Mesendoderm (in vitro differentiated cells): ENCODE results near the gene PCDH15.

Experiments
- DNase-seq: peaks from one replicate; pipeline ENCODE4 v3.0.0; 2013
- H2AK5ac ChIP-seq: 2 replicates; pipeline ENCODE4 v1.6.1; 2013; ENCODE audit warnings: low read length, inconsistent platforms
- H2BK120ac ChIP-seq: 2 replicates; pipeline ENCODE4 v1.6.1; 2013; ENCODE audit warnings: low read depth, mild to moderate bottlenecking, low read length, moderate library complexity, mixed read lengths
- H2BK15ac ChIP-seq: replicated peaks from 2 replicates; pipeline ENCODE4 v1.6.1; 2013; ENCODE audit warnings: low read depth, mild to moderate bottlenecking, moderate library complexity
- H2BK5ac ChIP-seq: 2 replicates; pipeline ENCODE4 v1.6.1; 2013; ENCODE audit warnings: low read length, inconsistent platforms
- H3K18ac ChIP-seq: 2 replicates; pipeline ENCODE4 v1.6.1; 2013; ENCODE audit warnings: mild to moderate bottlenecking, low read length, mixed read lengths
- H3K23ac ChIP-seq: one replicate; pipeline ENCODE4 v1.6.1; 2013; ENCODE audit warnings: low read length
- H3K27ac ChIP-seq: 2 replicates; pipeline ENCODE4 v1.5.1; 2013; ENCODE audit warnings: low read depth, mild to moderate bottlenecking, inconsistent platforms, low read length, moderate library complexity
- H3K27me3 ChIP-seq: 2 replicates; pipeline ENCODE4 v1.6.1; 2013; ENCODE audit warnings: low read length, control low read depth, mild to moderate bottlenecking, inconsistent platforms; ENCODE audit not compliant: insufficient read depth, poor library complexity
- H3K36me3 ChIP-seq: 2 replicates; pipeline ENCODE4 v1.6.1; 2013; ENCODE audit warnings: low read length, inconsistent platforms; ENCODE audit not compliant: control insufficient read depth, insufficient read depth
- H3K4ac ChIP-seq: one replicate; pipeline ENCODE4 v1.6.1; 2013; ENCODE audit warnings: low read depth, mild to moderate bottlenecking, low read length, moderate library complexity
- H3K4me1 ChIP-seq: 2 replicates; pipeline ENCODE4 v1.6.1; 2013; ENCODE audit warnings: low read depth, low read length, inconsistent platforms; ENCODE audit not compliant: control insufficient read depth
- H3K4me2 ChIP-seq: 2 replicates; pipeline ENCODE4 v1.6.1; 2013; ENCODE audit warnings: low read length
- H3K4me3 ChIP-seq: 2 replicates; pipeline ENCODE4 v1.5.1; 2013; ENCODE audit warnings: mild to moderate bottlenecking, low read length
- H3K56ac ChIP-seq: one replicate; pipeline ENCODE4 v1.6.1; 2013; ENCODE audit warnings: low read length
- H3K79me1 ChIP-seq: 2 replicates; pipeline ENCODE4 v1.6.1; 2013; ENCODE audit warnings: low read length, inconsistent platforms
- H3K79me2 ChIP-seq: 2 replicates; pipeline ENCODE4 v1.6.1; 2013; ENCODE audit warnings: mild to moderate bottlenecking, low read length; ENCODE audit not compliant: control insufficient read depth, insufficient read depth
- H3K9ac ChIP-seq: 2 replicates; pipeline ENCODE4 v1.6.1; 2013; ENCODE audit warnings: low read length, inconsistent platforms
- H4K5ac ChIP-seq: one replicate; pipeline ENCODE4 v1.6.1; 2013; ENCODE audit warnings: low read length
- H4K8ac ChIP-seq: one replicate; pipeline ENCODE4 v1.6.1; 2013; ENCODE audit warnings: low read depth, mild to moderate bottlenecking, control low read depth, low read length, moderate library complexity
- WGBS: extraction: QIAGEN DNeasy Blood & Tissue Kit; methylation state at CpG from one replicate; pipeline ENCODE4 v1.1.7; 2013; ENCODE audit warnings: low lambda C conversion rate, missing lambda C conversion rate; ENCODE audit not compliant: insufficient coverage; ENCODE audit errors: extremely low coverage; 5-methylcytosine and 5-hydroxymethylcytosine counted together

The PCDH15 gene

GRCh38 chr10:54594289-54594688 lies 206.7 kb downstream of the PCDH15 start:
- Histone ChIP-seq H4K5ac (no peak overlapping the region), H3K36me3 (no peaks in the 10 kb centered on the region), H3K79me2 (no peaks in the 10 kb centered on the region), H3K4me3 (no peak overlapping the region), H3K23ac (no peak overlapping the region), H3K27ac (no peak overlapping the region), H3K27me3 (no peaks in the 10 kb centered on the region), H3K56ac (no peak overlapping the region), H3K4me1 (no peaks in the 10 kb centered on the region), H2AK5ac (no peak overlapping the region), H3K4me2 (no peak overlapping the region), H3K4ac (no peak overlapping the region), H2BK15ac (no peak overlapping the region), H3K9ac (no peak overlapping the region), H2BK5ac (no peak overlapping the region), H3K18ac (no peak overlapping the region), H3K79me1 (no peaks in the 10 kb centered on the region), H4K8ac (no peak overlapping the region), H2BK120ac (no peak overlapping the region)
- DNase-seq, result no peak
- WGBS, result no CpG with 5 or more reads among the region's 3 CpGs

- H2BK5ac ChIP-seq, result no peak overlapping the region
- no peak overlapping the region for H3K9ac ChIP-seq
- H4K5ac ChIP-seq, result no peak overlapping the region
- H3K18ac ChIP-seq, result no peak overlapping the region
- H3K4ac ChIP-seq, result no peak overlapping the region
- no peaks in the 10 kb centered on the region for H3K79me2 ChIP-seq
- H3K27me3 ChIP-seq, result no peaks in the 10 kb centered on the region
- no peaks in the 10 kb centered on the region for H3K79me1 ChIP-seq
- H3K36me3 ChIP-seq, result no peaks in the 10 kb centered on the region
- no peak overlapping the region for H3K4me3 ChIP-seq
- H3K4me2 ChIP-seq, result no peak overlapping the region
- H3K56ac ChIP-seq, result no peak overlapping the region
- H2AK5ac ChIP-seq, result no peak overlapping the region
- no peak overlapping the region for H2BK120ac ChIP-seq
- H3K23ac ChIP-seq, result no peak overlapping the region
- H3K4me1 ChIP-seq, result no peaks in the 10 kb centered on the region
- no peak overlapping the region for H2BK15ac ChIP-seq
- DNase-seq, result no peak
- H4K8ac ChIP-seq, result no peak overlapping the region
- WGBS, result no CpG with 5 or more reads among the region's 2 CpGs
- no peak overlapping the region for H3K27ac ChIP-seq
These were observed 213.1 kb downstream of the PCDH15 start for GRCh38 chr10:54587971-54588370.

GRCh38 chr10:54585572-54585971 lies 215.5 kb downstream of the PCDH15 start:
- WGBS, result no CpG with 5 or more reads among the region's 2 CpGs
- H4K5ac ChIP-seq, result no peak overlapping the region

GRCh38 chr10:54577682-54578081 lies 223.3 kb downstream of the PCDH15 start:
- DNase-seq, result no peak
- H3K4me2 ChIP-seq, result no peak overlapping the region
- H2BK120ac ChIP-seq, result no peak overlapping the region
- H4K5ac ChIP-seq, result no peak overlapping the region
- no peaks in the 10 kb centered on the region for H3K79me1 ChIP-seq
- H3K9ac ChIP-seq, result no peak overlapping the region
- no peaks in the 10 kb centered on the region for H3K36me3 ChIP-seq
- H2BK5ac ChIP-seq, result no peak overlapping the region
- H3K56ac ChIP-seq, result no peak overlapping the region
- H3K4ac ChIP-seq, result no peak overlapping the region
- no peaks in the 10 kb centered on the region for H3K27me3 ChIP-seq
- no peak overlapping the region for H3K23ac ChIP-seq
- no peak overlapping the region for H3K18ac ChIP-seq
- H3K27ac ChIP-seq, result no peak overlapping the region
- H3K79me2 ChIP-seq, result no peaks in the 10 kb centered on the region
- no peak overlapping the region for H2AK5ac ChIP-seq
- no peak overlapping the region for H3K4me3 ChIP-seq
- no peak overlapping the region for H2BK15ac ChIP-seq
- WGBS, result no CpG with 5 or more reads among the region's 2 CpGs
- H4K8ac ChIP-seq, result no peak overlapping the region
- no peaks in the 10 kb centered on the region for H3K4me1 ChIP-seq

More at GRCh38 chr10:54585572-54585971, 215.5 kb downstream of the PCDH15 start:
- Histone ChIP-seq H3K36me3 (no peaks in the 10 kb centered on the region), H3K9ac (no peak overlapping the region), H3K56ac (no peak overlapping the region), H3K23ac (no peak overlapping the region), H3K4me2 (no peak overlapping the region), H3K4me1 (no peaks in the 10 kb centered on the region), H3K27me3 (no peaks in the 10 kb centered on the region), H3K4me3 (no peak overlapping the region), H4K8ac (no peak overlapping the region), H2AK5ac (no peak overlapping the region), H3K79me1 (no peaks in the 10 kb centered on the region), H2BK15ac (no peak overlapping the region), H2BK5ac (no peak overlapping the region), H3K18ac (no peak overlapping the region), H3K79me2 (no peaks in the 10 kb centered on the region), H3K4ac (no peak overlapping the region), H2BK120ac (no peak overlapping the region), H3K27ac (no peak overlapping the region)
- DNase-seq, result peak; percentile 49

GRCh38 chr10:54576541-54576940 lies 224.5 kb downstream of the PCDH15 start:
- no peaks in the 10 kb centered on the region for H3K79me2 ChIP-seq
- no peaks in the 10 kb centered on the region for H3K79me1 ChIP-seq
- no peak overlapping the region for H3K27ac ChIP-seq
- H2BK15ac ChIP-seq, result no peak overlapping the region
- H2AK5ac ChIP-seq, result no peak overlapping the region
- no peak overlapping the region for H4K5ac ChIP-seq
- no peak overlapping the region for H3K4ac ChIP-seq
- no peak overlapping the region for H2BK5ac ChIP-seq
- H4K8ac ChIP-seq, result no peak overlapping the region
- no peaks in the 10 kb centered on the region for H3K4me1 ChIP-seq
- H3K18ac ChIP-seq, result no peak overlapping the region
- H3K36me3 ChIP-seq, result no peaks in the 10 kb centered on the region
- H3K4me2 ChIP-seq, result no peak overlapping the region
- no CpG with 5 or more reads among the region's 5 CpGs for WGBS
- DNase-seq, result no peak
- H3K56ac ChIP-seq, result no peak overlapping the region
- H3K4me3 ChIP-seq, result no peak overlapping the region
- no peak overlapping the region for H3K9ac ChIP-seq
- H3K23ac ChIP-seq, result no peak overlapping the region
- no peaks in the 10 kb centered on the region for H3K27me3 ChIP-seq
- no peak overlapping the region for H2BK120ac ChIP-seq

- no peak overlapping the region for H2BK15ac ChIP-seq
- no peak overlapping the region for H3K23ac ChIP-seq
- H2AK5ac ChIP-seq, result no peak overlapping the region
- H3K56ac ChIP-seq, result no peak overlapping the region
- H3K4me2 ChIP-seq, result no peak overlapping the region
- no peak overlapping the region for H4K8ac ChIP-seq
- no peaks in the 10 kb centered on the region for H3K36me3 ChIP-seq
- no peaks in the 10 kb centered on the region for H3K27me3 ChIP-seq
- DNase-seq, result peak; percentile 14
- no peak overlapping the region for H3K27ac ChIP-seq
- H2BK120ac ChIP-seq, result no peak overlapping the region
- H3K4me1 ChIP-seq, result no peaks in the 10 kb centered on the region
- H3K18ac ChIP-seq, result no peak overlapping the region
- H3K4me3 ChIP-seq, result no peak overlapping the region
- H3K79me1 ChIP-seq, result no peaks in the 10 kb centered on the region
- no peak overlapping the region for H3K4ac ChIP-seq
- no peaks in the 10 kb centered on the region for H3K79me2 ChIP-seq
- H2BK5ac ChIP-seq, result no peak overlapping the region
- no peak overlapping the region for H3K9ac ChIP-seq
- no peak overlapping the region for H4K5ac ChIP-seq
These were observed 241.5 kb downstream of the PCDH15 start for GRCh38 chr10:54559498-54559897.
